Measurements from ENCODE around the gene PLCL1.

PLCL1 gene

GRCh38 chr2:197919487-197919886, 115.1 kb downstream of the PLCL1 start:
- no peak for TF ChIP-seq CTCF (IDR thresholded peaks at IDR 0.05; ENCODE audit: extremely low read depth, missing control alignments)
- DNase-seq (ENCODE audit: low spot score) = no peak

GRCh38 chr2:197920088-197920487, 115.7 kb downstream of the PLCL1 start:
- DNase-seq (ENCODE audit: low spot score) = no peak
- no peak for TF ChIP-seq CTCF (IDR thresholded peaks at IDR 0.05; ENCODE audit: extremely low read depth, missing control alignments)

- TF ChIP-seq CTCF (IDR thresholded peaks at IDR 0.05; ENCODE audit: extremely low read depth, missing control alignments) = no peak
- DNase-seq (ENCODE audit: low spot score) = no peak
Observed at GRCh38 chr2:197920592-197921201, 116.3 kb downstream of the PLCL1 start.

- no peak for TF ChIP-seq CTCF (IDR thresholded peaks at IDR 0.05; ENCODE audit: extremely low read depth, missing control alignments)
- DNase-seq (ENCODE audit: low spot score) = no peak
Observed at GRCh38 chr2:197924483-197924882, 120.1 kb downstream of the PLCL1 start.

GRCh38 chr2:197925204-197925603, 120.8 kb downstream of the PLCL1 start:
- no peak for DNase-seq (ENCODE audit: low spot score)
- no peak for TF ChIP-seq CTCF (IDR thresholded peaks at IDR 0.05; ENCODE audit: extremely low read depth, missing control alignments)

- TF ChIP-seq CTCF (IDR thresholded peaks at IDR 0.05; ENCODE audit: extremely low read depth, missing control alignments) = no peak
- DNase-seq (ENCODE audit: low spot score) = no peak
Observed at GRCh38 chr2:197925976-197926375, 121.6 kb downstream of the PLCL1 start.

GRCh38 chr2:197926673-197927072, 122.3 kb downstream of the PLCL1 start:
- no peak for DNase-seq (ENCODE audit: low spot score)
- no peak for TF ChIP-seq CTCF (IDR thresholded peaks at IDR 0.05; ENCODE audit: extremely low read depth, missing control alignments)
